NCI-H774 (cell line): ENCODE measurements around the gene FAIM2.

Source experiments
- DNase-seq: peaks from one replicate; lab custom pipeline; 2025; lab: John Stamatoyannopoulos, UW

The FAIM2 gene

GRCh38 chr12:49939307-49939706 is 35.6 kb upstream of the FAIM2 start:
- DNase-seq: no peak

GRCh38 chr12:49937639-49938300 is 34.1 kb upstream of the FAIM2 start:
- no peak for DNase-seq

GRCh38 chr12:49936925-49937324 is 33.2 kb upstream of the FAIM2 start:
- DNase-seq: no peak

- no peak for DNase-seq
These were observed 30.8 kb upstream of the FAIM2 start for GRCh38 chr12:49934505-49934904.

GRCh38 chr12:49933796-49934195 is 30.1 kb upstream of the FAIM2 start:
- DNase-seq: no peak

GRCh38 chr12:49932533-49933130 is 28.9 kb upstream of the FAIM2 start:
- no peak for DNase-seq

- DNase-seq: no peak
These were observed 28.3 kb upstream of the FAIM2 start for GRCh38 chr12:49932023-49932422.

GRCh38 chr12:49930515-49931288 is 27.0 kb upstream of the FAIM2 start:
- no peak for DNase-seq

GRCh38 chr12:49929581-49929980 is 25.9 kb upstream of the FAIM2 start:
- DNase-seq: no peak

- no peak for DNase-seq
These were observed 24.8 kb upstream of the FAIM2 start for GRCh38 chr12:49928471-49928870.

GRCh38 chr12:49925433-49926204 is 21.9 kb upstream of the FAIM2 start:
- no peak for DNase-seq

GRCh38 chr12:49924628-49925246 is 21.0 kb upstream of the FAIM2 start:
- DNase-seq: no peak

- no peak for DNase-seq
These were observed 20.3 kb upstream of the FAIM2 start for GRCh38 chr12:49923880-49924556.

GRCh38 chr12:49923035-49923644 is 19.4 kb upstream of the FAIM2 start:
- DNase-seq: no peak

GRCh38 chr12:49922349-49923034 is 18.8 kb upstream of the FAIM2 start:
- no peak for DNase-seq

- DNase-seq: no peak
These were observed 18.2 kb upstream of the FAIM2 start for GRCh38 chr12:49921936-49922335.

GRCh38 chr12:49921299-49921698 is 17.6 kb upstream of the FAIM2 start:
- no peak for DNase-seq

- DNase-seq: no peak
These were observed 17.2 kb upstream of the FAIM2 start for GRCh38 chr12:49920915-49921286.

- DNase-seq: no peak
These were observed 16.7 kb upstream of the FAIM2 start for GRCh38 chr12:49920241-49920914.

GRCh38 chr12:49917788-49918173 is 14.1 kb upstream of the FAIM2 start:
- no peak for DNase-seq
